ENCODE data around the gene CTCFL. TPM values are rescaled to one million over a fixed set of nuclear protein-coding genes. Genes with fewer than 3 reads are reported as not detected.

CTCFL gene
- total RNA-seq, 1 donor from 2014 or later: not detected

DNA sequence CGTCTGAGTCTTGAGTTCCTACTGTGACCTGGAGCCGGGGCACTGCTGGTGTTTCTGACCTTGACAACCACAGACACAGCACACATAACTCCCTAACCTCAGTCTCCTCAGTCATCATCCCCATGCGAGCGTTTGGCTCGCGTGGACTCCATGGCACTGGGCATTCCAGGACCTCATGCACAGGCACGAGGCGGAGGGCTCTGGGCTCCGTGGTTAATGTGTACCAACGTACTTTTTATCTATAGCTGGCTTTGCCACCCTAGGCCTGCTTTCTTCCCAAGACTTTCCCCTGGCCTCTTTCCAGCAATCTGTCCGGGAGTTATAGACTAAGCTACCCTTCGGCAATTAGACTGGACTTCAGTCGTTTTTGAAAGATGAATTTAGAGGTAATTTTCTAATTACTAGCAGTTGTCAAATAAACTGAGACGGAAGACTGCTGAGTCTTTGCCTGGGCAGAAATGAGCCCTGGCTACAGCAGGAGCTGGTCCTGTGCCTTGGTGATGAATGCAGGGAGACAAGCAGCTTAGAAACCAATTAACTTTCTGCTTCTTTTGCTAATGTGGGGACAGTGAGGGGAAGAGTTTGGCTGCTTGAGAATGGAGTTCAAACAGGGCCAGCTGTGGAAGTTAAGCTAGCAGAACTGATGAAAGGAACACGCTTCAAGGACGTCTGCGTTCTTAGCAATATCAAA lies 16.1 kb upstream of the CTCFL start:
- FAIRE-seq (no peak), DNase-seq (ENCODE audit: low spot score in 2 of 2) (no peak)

DNA sequence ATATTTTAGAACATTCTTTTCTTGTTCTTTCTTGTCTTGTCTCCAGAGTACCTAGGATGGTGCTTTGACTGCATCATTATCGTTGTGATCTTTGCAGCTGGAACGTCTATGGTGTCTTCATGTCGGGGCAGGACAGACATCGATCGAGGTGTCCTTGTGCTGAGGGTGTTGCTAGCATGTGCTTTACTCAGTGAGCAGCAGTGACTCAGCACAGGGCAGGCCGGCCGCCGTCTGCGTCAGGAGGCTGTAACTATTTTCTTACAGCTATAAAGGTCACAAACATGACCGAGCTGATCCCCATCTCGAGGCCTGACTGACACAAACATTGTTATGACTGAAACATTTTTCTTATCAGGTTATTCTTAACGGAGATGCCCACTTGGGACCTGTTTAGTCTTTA lies 14.9 kb upstream of the CTCFL start:
- FAIRE-seq: no peak
- no peak for DNase-seq (ENCODE audit: low spot score in 2 of 2)

DNA sequence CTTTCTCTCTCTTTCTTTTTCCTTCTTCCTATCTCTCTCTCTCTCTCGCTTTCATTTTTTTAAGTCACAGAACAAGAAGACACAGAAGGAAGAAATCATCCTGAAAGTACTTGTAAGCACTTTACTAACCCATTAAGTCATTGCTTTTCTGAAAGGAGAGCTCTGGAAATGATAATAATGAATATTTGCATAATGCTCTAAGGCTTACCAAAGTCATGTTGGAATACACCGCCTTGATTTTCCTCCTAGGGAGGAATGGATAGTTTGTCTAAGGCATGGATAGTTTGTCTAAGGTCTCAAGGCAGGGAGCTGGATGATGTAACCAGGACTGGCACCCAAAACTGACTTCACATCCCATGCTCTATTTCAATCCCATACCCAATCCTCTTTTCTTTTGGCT lies 12.9 kb upstream of the CTCFL start:
- no peak for DNase-seq (ENCODE audit: low spot score in 2 of 2)
- no peak for FAIRE-seq

DNA sequence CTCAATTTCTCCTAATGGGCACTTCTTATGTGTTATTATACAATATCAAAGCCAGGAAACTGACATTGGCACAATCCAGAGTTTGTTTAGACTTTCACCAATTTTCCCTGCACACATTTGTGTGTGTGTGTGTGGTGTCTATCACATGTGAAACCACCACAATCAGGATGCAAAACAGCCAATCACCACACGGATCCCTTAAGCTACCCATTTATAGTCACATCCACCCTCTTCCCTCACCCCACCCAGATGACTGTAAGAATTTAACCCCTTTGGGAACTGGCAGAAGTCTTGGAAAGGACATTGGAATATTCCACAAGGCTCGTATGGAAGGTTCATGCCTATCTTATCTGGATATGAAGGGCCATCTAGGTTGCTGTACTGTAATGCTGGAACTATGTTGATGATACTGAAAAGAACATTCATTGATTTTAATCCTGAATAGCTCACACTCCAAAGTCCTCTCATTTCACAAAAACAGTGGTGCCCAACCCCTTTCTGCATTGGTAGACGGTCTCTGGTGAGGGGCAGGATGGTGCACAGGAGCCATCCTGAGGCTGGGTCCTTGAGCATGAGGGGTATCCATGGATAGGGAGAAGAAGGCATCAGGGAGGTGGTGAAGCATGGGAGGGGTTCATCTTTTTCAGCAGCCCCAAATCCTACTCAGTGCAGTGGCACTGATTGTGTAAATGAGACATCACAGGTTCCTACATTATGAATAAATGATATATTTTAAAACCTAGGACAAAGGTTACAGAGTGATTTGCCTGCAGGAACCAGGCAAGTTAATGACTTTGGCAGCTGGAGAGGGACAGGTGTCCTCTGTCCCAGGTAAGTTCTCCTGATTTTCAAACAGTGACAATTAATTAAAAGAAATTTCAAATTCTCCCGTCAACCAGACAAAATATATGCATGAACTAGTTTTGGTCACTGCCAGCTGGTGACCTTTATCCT lies 12.1 kb upstream of the CTCFL start:
- FAIRE-seq (no peak), DNase-seq (ENCODE audit: low spot score in 2 of 2) (no peak)

DNA sequence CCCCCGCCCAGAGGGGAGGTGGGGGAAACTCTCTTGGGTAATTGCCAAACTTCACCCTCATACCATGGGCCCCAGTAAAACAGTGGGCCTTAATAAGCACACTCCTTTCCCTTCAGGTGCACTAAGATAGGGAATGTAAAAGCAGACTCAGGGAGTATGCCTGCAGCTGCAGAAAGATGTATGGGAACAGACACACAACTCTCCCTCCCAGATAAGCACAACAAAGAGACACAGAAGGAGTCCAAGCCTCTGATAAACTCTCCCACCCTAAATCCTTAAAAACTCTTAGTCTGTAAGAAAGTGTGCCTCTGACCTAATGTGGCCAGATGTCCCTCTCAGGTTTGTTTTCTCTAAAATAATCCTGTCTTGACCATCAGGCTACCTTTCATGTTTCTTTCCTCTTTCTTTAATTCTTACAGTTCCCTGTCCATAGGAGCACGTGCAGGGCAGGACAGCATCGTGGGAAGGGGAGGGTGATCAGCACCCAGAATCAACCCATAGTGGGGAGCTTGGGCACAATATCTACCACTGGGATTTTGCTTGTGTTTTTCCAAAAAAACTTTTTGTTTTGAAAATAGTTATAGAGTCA lies 11.3 kb upstream of the CTCFL start:
- DNase-seq (ENCODE audit: low spot score in 2 of 2) (no peak), FAIRE-seq (no peak)

DNA sequence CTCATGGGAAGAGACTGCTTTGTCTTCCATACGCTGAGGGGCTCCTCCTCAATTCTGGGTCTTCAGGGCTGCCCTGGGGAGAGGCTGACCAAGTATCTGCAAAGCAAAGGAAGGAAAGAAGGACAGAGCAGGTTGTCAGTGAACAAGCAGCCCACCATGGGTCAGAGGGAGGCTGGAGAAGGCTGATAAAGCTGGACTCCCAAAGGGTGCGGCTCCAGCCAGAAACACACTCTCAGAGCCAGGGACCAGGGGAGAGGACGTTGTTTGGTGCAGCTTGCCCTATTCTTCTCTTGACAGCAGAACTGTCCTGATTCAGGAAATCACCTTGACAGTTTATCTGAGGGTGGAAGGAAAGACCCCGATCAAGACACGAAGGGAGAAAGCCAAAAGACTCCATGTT lies 10.4 kb upstream of the CTCFL start:
- FAIRE-seq (no peak), DNase-seq (ENCODE audit: low spot score in 2 of 2) (no peak)

DNA sequence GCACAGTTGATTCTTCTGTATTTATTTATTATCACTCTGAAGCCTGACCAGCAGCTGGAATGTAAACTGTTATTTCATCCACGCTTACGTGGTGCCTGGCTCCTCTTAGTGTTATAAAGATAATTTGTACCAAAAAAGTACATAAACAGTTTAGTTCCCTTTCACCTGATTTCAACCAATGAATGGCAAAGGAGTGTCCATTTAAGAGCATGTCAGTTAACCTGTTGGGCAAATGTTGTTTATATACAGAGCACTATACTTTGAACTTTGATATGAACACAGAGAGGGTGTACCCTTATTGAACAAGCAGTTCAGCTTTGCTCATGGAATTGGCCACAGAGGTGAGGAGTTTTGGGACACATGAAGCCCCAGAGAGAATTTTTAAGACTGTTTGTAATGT lies 7.2 kb upstream of the CTCFL start:
- no peak for FAIRE-seq
- no peak for DNase-seq (ENCODE audit: low spot score in 2 of 2)

DNA sequence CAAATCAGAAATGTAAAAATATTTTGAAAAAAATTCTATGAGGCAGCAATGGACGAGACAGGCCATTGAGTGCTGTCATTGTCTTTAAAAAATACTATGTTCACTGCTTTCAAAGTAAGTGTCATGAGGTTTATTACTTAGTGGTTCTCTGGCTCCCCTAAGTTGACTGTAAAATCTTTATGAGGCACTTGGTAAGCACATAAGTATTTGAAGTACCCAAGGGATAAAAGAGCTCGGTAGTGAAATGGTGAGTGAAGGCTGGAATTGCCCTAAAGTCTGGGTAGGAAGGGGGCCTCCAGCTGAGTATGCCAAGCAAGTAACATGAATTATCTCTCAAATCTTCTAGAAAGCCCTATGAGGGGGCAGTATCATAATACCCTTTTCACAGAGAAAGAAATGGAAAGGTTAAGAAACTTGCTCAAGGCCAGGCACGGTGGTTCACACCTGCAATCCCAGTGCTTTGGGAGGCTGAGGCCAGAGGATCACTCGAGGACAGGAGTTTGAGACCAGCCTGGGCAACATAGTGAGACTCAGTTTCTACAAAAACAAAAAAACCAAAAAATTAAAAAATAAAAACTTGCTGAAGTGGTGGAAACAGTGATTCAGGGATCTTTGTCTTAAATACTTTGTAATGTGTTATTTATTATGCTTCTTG lies 5.5 kb upstream of the CTCFL start:
- DNase-seq (ENCODE audit: low spot score in 2 of 2): no peak
- no peak for FAIRE-seq

DNA sequence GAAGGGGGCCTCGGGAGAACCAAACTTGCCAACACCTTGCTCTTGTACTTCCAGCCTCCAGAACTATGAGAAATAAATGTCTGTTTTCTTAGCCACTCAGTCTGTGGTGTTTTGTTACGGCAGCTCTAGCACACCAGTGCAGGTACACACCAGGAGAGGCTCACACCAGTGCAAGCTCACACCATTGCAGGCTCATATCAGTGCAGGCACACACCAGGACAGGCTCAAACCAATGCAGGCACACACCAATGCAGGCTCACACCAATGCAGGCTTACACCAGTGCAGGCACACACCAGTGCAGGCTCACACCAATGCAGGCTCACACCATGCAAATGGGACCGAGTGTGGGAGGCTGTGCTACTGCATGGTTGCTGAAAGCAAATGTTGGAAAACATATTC lies 4.9 kb upstream of the CTCFL start:
- FAIRE-seq (no peak), DNase-seq (ENCODE audit: low spot score in 2 of 2) (no peak)

DNA sequence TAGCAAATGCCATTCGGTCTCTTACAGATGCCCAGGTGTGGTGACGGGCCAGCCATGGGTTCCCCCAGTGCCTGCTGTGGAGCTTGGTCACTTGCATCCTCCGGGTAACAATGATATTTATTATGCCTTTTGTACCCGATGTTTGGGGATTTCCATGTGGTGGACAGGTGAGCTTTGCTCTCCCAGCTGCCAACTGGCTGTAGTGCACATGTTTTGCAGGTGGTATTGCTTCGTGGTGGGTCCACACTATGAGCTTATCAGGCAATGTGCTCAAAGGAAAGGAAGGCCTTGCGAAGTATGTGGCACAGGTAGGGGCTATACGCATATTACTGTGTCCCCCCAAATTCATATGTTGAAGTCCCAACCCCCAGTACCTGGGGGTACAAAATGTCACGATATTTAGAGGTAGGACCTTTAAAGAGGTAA lies 4.2 kb upstream of the CTCFL start:
- FAIRE-seq: no peak
- no peak for DNase-seq (ENCODE audit: low spot score in 2 of 2)

DNA sequence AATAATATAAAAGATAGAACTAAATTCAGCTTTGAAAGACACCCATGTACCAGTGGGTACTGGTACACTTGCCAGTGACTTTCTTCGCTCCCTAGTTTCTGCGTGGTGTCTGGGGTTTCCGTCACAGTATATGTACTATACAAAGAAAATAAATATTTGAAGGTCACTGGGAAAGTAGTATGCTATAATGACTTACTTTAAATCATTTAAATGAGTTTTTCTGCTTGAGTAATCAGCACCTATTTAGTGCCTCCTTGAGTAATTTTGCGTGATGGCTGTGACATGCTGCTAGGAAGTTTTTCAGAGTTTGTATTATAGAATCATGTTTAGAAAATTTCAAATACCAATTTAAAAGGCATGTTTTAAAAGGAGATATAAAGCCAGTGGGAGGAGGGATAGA lies 3.2 kb upstream of the CTCFL start:
- FAIRE-seq: no peak
- no peak for DNase-seq (ENCODE audit: low spot score in 2 of 2)

DNA sequence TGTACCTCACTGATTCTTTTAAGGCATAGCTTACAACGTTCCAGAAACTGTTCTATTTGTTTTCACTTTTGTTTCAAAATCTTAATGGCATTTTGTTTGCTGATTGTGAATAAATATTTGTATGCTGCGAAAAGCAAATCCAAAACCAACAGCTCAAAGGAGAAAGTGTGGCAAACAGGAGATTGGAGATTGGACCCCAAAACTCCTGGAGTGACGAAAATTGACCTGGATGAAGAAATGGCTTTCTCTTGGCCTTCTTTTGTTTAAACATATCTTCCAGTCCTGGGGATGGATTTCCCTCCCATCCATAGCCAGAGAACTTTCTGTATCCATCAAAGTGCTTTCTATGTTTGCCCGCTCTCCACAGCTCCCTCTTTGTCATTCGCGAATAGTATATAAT lies 2.8 kb upstream of the CTCFL start:
- no peak for DNase-seq (ENCODE audit: low spot score in 2 of 2)
- no peak for FAIRE-seq

DNA sequence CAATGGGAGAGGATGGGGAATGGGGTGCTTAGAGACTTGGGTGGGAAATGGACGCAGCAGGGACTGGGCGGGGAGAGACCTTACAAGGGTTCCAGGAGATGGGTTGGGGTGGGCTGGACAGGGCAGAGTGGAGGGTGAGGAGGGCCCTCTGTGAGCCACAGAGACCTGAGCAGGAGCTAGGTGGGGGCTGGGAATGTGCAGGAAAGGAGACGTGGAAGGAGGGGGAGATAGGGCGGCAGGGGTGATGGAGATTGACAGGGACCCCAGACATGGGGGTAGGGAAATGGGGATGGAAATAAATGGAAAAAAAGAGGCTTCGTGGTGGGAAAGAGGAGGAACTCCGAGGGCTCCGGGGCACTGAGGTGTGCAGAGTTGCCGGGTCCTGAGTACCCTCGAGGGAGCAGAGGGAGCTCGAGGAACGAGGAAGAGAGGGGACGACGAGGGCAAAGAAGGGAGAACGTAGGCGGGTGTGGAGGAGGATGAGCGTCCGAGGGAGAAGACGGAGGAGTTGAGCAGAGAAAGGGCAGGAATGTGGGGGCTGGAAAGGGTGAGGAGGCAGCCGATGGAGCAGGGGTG lies 2.0 kb upstream of the CTCFL start:
- DNase-seq (ENCODE audit: low spot score in 2 of 2) (no peak), FAIRE-seq (no peak)

DNA sequence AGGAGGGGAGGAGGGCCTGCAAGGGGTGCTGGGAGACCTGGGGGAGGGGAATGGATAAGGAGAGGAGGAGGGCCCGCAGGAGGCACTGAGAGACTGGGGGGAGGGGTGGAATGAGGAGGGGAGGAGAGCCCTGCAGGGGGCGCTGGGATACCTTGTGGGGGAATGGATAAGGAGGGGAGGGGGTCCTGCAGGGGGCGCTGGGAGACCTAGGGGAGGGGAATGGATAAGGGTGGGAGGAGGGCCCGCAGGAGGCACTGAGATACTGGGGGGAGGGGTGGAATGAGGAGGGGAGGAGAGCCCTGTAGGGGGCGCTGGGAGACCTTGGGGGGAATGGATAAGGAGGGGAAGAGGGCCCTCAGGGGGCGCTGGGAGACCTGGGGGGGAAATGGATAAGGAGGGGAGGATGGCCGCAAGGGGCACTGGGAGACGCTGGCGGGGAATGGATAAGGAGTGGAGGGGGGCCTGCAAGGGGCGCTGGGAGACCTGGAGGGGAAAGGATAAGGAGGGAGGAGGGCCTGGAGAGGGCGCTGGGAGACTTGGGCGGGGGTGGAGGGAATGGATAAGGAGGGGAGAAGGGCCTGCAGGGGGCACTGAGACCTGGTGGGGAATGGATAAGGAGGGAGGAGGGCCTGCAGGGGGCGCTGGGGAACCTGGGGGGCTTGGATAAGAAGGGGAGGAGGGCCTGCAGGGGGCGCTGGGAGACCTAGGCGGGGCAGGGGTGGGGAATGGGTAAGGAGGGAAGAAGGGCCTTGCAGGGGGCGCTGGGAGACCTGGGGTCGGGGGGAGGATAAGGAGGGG lies 1.3 kb upstream of the CTCFL start:
- no peak for FAIRE-seq
- DNase-seq (ENCODE audit: low spot score in 2 of 2): no peak

DNA sequence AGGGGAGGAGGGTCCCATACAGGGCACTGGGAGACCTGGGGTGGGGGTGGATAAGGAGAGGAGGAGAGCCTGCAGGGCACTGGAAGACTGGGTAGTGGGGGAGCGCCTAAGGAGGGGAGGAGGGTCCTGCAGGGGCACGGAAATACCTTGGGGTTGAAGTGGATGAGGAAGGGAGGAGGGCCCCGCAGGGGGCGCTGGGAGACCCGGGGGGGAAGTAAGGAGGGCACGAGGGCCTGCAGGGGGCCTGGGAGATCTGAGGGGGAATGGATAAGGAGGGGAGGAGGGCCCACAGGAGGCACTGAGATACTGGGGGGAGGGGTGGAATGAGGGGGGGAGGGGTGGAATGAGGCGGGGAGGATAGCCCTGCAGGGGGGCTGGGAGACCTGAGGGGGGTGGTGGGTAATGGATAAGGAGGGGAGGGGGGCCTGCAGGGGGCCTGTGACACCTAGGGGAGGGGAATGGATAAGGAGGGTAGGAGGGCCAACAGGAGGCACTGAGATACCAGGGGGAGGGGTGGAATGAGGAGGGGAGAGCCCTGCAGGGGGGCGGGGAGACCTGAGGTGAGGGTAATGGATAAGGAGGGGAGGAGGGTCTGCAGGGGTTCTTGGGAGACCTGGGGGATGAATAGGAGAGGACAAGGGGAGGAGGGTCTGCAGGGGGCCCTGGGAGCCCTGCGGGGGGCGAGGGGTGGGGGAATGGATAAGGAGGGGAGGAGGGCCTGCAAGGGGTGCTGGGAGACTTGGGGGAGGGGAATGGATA lies 567 bp upstream of the CTCFL start:
- no peak for FAIRE-seq
- no peak for DNase-seq (ENCODE audit: low spot score in 2 of 2)

DNA sequence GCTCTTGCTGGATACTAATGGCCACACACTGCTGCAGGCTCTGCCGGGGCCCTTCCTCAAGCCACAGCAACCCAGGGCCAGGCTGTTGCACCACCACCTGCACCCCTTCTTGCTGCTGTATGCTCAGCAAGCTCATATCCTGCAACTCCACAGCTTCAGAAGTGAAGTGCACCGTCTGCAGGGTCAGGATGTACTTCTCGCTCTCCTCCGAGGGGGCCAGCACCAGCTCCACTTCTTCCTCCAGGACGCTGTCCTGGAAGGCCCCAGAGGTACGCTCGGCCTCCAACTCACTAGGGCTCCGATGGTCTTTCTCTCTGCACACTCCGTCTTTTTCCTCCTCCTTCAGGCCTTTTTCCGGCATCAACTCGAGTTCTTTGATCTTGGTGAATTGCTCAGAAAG lies 1.2 kb downstream of the CTCFL start:
- FAIRE-seq (no peak), DNase-seq (ENCODE audit: low spot score in 2 of 2) (no peak)

DNA sequence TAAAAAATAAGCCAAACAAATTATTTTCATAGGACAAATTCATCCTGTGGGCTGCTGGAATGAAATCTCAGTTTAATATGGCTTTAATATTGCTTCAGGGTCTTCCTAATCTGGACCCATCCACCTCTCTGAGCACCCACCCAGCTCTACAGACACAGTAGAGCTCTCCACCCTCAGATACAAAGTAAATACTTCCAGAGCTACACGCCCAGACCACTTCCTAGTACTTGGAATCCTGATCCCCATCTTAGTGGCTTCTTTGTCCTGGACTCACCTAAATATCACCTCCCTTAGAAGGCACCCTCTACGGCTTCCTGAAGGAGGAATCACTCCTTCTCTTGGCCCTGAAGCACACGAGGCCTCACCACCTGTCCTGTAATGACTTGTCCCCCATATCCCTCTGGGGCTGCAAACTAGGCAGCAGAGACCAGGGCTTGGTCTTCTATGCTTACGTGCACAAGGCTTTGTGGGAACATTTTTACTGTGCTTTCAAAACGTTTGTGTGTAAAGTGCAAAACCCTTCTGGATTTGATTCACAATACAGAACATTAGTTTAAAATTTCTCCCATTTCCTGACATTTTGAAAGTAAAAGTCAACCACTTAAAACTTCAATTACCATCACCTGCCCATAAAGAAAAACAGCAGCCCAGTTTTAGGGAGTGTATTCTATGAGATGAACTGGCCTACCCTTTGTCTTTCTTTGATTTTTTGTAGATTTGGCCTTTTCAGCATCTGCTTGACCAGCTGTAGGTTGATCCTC lies 2.4 kb downstream of the CTCFL start:
- no peak for DNase-seq (ENCODE audit: low spot score in 2 of 2)
- no peak for FAIRE-seq

DNA sequence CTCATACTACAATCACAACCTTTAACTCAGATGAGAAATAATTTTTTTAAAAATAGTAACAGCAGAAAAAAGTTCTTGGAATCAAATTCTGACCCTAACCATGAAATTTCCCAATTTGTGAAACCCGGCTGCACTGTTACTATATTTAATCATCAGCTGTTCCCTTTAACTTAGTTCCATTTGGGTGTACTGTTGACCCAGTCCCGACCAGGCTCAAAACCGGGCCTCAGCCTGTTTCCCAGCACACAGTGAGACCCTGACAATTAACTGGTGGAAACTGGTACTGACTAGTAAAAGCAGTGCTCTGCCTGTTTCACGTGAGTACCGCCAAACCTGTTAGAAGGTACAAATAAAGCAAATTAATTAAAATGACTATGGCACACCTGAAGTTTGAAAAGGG lies 7.0 kb downstream of the CTCFL start:
- no peak for FAIRE-seq
- DNase-seq (ENCODE audit: low spot score in 2 of 2): no peak

Measured in frontal cortex (tissue), 4 donors.